HG03060 (cell line): ENCODE results near the gene ZNF561.
"Not testable (repeated sequence)": the region's sequence is repeated elsewhere in the genome, so short reads cannot be mapped to it uniquely, and the experiment has no call there.

Experiments used
- ATAC-seq: cut with Tn5 transposase; IDR thresholded peaks from one replicate; pipeline ENCODE4 v1.9.1; 2021; ENCODE audit warnings: low read depth, moderate number of reproducible peaks; ENCODE audit not compliant: unreplicated experiment

Gene ZNF561

GRCh38 chr19:9582081-9582725, 38.8 kb downstream of the ZNF561 start:
- not testable (repeated sequence) for ATAC-seq

- no peak for ATAC-seq
These were observed 40.3 kb downstream of the ZNF561 start for GRCh38 chr19:9580728-9581127.

GRCh38 chr19:9570255-9570654, 50.8 kb downstream of the ZNF561 start:
- ATAC-seq: no peak

- ATAC-seq: no peak
These were observed 54.3 kb downstream of the ZNF561 start for GRCh38 chr19:9566729-9567128.

- ATAC-seq: no peak
These were observed 54.9 kb downstream of the ZNF561 start for GRCh38 chr19:9565900-9566705.
